Measurements from ENCODE around the gene HIVEP2. TPM values are rescaled to one million over a fixed set of nuclear protein-coding genes. Genes with fewer than 3 reads are reported as not detected.
A peak's percentile ranks its signal among the peaks of the same experiment; 100 is the strongest.

HIVEP2 gene
- total RNA-seq, 2 experiments from 2014 or later, result 48.4 to 48.6 TPM

GRCh38 chr6:142940487-142940886 lies 4.5 kb downstream of the HIVEP2 start:
- H3K27ac Mint-ChIP-seq, result peak overlapping the region; percentile 98
- TF ChIP-seq, protein P1, sequence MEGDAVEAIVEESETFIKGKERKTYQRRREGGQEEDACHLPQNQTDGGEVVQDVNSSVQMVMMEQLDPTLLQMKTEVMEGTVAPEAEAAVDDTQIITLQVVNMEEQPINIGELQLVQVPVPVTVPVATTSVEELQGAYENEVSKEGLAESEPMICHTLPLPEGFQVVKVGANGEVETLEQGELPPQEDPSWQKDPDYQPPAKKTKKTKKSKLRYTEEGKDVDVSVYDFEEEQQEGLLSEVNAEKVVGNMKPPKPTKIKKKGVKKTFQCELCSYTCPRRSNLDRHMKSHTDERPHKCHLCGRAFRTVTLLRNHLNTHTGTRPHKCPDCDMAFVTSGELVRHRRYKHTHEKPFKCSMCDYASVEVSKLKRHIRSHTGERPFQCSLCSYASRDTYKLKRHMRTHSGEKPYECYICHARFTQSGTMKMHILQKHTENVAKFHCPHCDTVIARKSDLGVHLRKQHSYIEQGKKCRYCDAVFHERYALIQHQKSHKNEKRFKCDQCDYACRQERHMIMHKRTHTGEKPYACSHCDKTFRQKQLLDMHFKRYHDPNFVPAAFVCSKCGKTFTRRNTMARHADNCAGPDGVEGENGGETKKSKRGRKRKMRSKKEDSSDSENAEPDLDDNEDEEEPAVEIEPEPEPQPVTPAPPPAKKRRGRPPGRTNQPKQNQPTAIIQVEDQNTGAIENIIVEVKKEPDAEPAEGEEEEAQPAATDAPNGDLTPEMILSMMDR (IDR thresholded peaks at IDR 0.05), result no peak
- Histone ChIP-seq H3K27me3 (ENCODE audit: control insufficient read depth in 1 of 2, insufficient read depth in 2 of 2, low read length in 2 of 2) (no peaks in the 10 kb centered on the region), H3K4me1 (ENCODE audit: insufficient read depth, low read length) (peaks cover 42% of the 10 kb centered on the region), H3K9me3 (ENCODE audit: control insufficient read depth in 1 of 2, insufficient read depth in 1 of 2, low read length in 2 of 2) (no peaks in the 10 kb centered on the region), H3K4me3 (ENCODE audit: low read length) (peak overlapping the region; percentile 21), H3K27ac (ENCODE audit: low read depth in 1 of 2, low read length in 2 of 2) (peak overlapping the region; percentile 96 to 100), H3K36me3 (ENCODE audit: insufficient read depth, low read length) (peaks cover 2% of the 10 kb centered on the region)
- H3K4me3 Mint-ChIP-seq, result peak overlapping the region; percentile 99
- ChIA-PET POLR2A (interaction anchor here (1.0 to 11.2 kb wide), 4 partner anchors 11 to 98 kb away, joined by 3 to 382 read pairs (median 88); no protein-coding TSS in a partner anchor), CTCF (interaction anchor here (1.2 kb wide), 1 partner anchor 14 kb away, joined by 3 read pairs; no protein-coding TSS in a partner anchor)
- H3K4me1 Mint-ChIP-seq (ENCODE audit: low read depth), result peaks cover 80% of the 10 kb centered on the region
- no peaks in the 10 kb centered on the region for H3K9me3 Mint-ChIP-seq
- ATAC-seq (ENCODE audit: poor library complexity) (no peak), DNase-seq (no peak)
- intact Hi-C loops (cut with DNase I, micrococcal nuclease), result loop anchor here in 1 of 2 experiments (5.0 kb wide), 2 partner anchors 193 to 373 kb away; no protein-coding TSS in a partner anchor
- peaks cover 5% of the 10 kb centered on the region for H3K27me3 Mint-ChIP-seq
- H3K36me3 Mint-ChIP-seq (ENCODE audit: low read depth), result peaks cover 37% of the 10 kb centered on the region

DNA sequence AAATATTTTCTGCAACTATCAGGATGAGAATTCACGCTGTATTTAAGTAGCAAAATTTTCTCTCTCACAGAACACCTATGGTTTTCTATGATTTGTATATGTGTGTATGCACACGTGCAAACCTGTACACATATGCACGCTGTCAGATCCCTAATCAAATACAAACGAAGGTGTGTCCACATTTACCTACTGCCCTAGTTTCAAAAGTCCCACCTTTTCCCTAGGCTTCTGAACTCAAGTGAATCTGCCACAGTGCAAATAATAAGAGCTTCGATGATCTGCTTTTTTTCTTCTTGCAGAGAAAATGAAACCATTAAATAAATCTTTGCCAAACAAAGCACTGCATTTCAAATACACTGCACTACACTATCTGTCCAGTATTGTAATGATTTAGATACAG lies 6.5 kb downstream of the HIVEP2 start:
- no peaks in the 10 kb centered on the region for H3K9me3 Mint-ChIP-seq
- CTCF ChIA-PET, result interaction anchor here (1.0 to 2.3 kb wide), 4 partner anchors 17 to 85 kb away, joined by 3 to 5 read pairs (median 3); no protein-coding TSS in a partner anchor
- H3K27me3 Mint-ChIP-seq, result no peaks in the 10 kb centered on the region
- TF ChIP-seq, protein P1 (IDR thresholded peaks at IDR 0.05), result no peak
- H3K36me3 ChIP-seq (ENCODE audit: insufficient read depth, low read length), result peaks cover 2% of the 10 kb centered on the region
- peak overlapping the region; percentile 84 for H3K4me3 Mint-ChIP-seq
- H3K27me3 ChIP-seq (ENCODE audit: control insufficient read depth in 1 of 2, insufficient read depth in 2 of 2, low read length in 2 of 2), result no peaks in the 10 kb centered on the region
- POLR2A ChIA-PET, result interaction anchor here (1.1 to 11.2 kb wide), 5 partner anchors 9 to 110 kb away, joined by 3 to 382 read pairs (median 8); no protein-coding TSS in a partner anchor
- no peak for ATAC-seq (ENCODE audit: poor library complexity)
- intact Hi-C loops (cut with DNase I, micrococcal nuclease), result loop anchor here in 1 of 2 experiments (1.0 kb wide), 1 partner anchor 10 kb away; no protein-coding TSS in a partner anchor
- H3K4me1 Mint-ChIP-seq (ENCODE audit: low read depth), result peaks cover 89% of the 10 kb centered on the region
- no peak overlapping the region for H3K27ac ChIP-seq (ENCODE audit: low read depth in 1 of 2, low read length in 2 of 2)
- H3K4me1 ChIP-seq (ENCODE audit: insufficient read depth, low read length), result peaks cover 48% of the 10 kb centered on the region
- H3K9me3 ChIP-seq (ENCODE audit: control insufficient read depth in 1 of 2, insufficient read depth in 1 of 2, low read length in 2 of 2), result no peaks in the 10 kb centered on the region
- H3K4me3 ChIP-seq (ENCODE audit: low read length), result peak overlapping the region; percentile 24
- peak overlapping the region; percentile 95 for H3K27ac Mint-ChIP-seq
- DNase-seq, result no peak
- peaks cover 36% of the 10 kb centered on the region for H3K36me3 Mint-ChIP-seq (ENCODE audit: low read depth)

- Histone ChIP-seq H3K36me3 (ENCODE audit: insufficient read depth, low read length) (peaks cover 2% of the 10 kb centered on the region), H3K27ac (ENCODE audit: low read depth in 1 of 2, low read length in 2 of 2) (no peak overlapping the region), H3K4me1 (ENCODE audit: insufficient read depth, low read length) (peaks cover 48% of the 10 kb centered on the region), H3K9me3 (ENCODE audit: control insufficient read depth in 1 of 2, insufficient read depth in 1 of 2, low read length in 2 of 2) (no peaks in the 10 kb centered on the region), H3K4me3 (ENCODE audit: low read length) (no peak overlapping the region), H3K27me3 (ENCODE audit: control insufficient read depth in 1 of 2, insufficient read depth in 2 of 2, low read length in 2 of 2) (no peaks in the 10 kb centered on the region)
- Mint-ChIP-seq H3K27me3 (no peaks in the 10 kb centered on the region), H3K36me3 (ENCODE audit: low read depth) (peaks cover 36% of the 10 kb centered on the region), H3K27ac (peak overlapping the region; percentile 95), H3K9me3 (no peaks in the 10 kb centered on the region), H3K4me3 (peak overlapping the region; percentile 84), H3K4me1 (ENCODE audit: low read depth) (peaks cover 89% of the 10 kb centered on the region)
- intact Hi-C loops (cut with DNase I, micrococcal nuclease), result loop anchor here in 1 of 2 experiments (1.0 kb wide), 1 partner anchor 10 kb away; no protein-coding TSS in a partner anchor
- ChIA-PET CTCF (interaction anchor here (1.0 to 2.3 kb wide), 5 partner anchors 10 to 85 kb away, joined by 3 to 5 read pairs (median 3); no protein-coding TSS in a partner anchor), POLR2A (interaction anchor here (0.7 to 11.2 kb wide), 6 partner anchors 9 to 172 kb away, joined by 4 to 382 read pairs (median 6); no protein-coding TSS in a partner anchor)
- TF ChIP-seq, protein P1 (IDR thresholded peaks at IDR 0.05), result no peak
- DNase-seq (no peak), ATAC-seq (ENCODE audit: poor library complexity) (no peak)
These were observed 7.0 kb downstream of the HIVEP2 start for GRCh38 chr6:142937986-142938385.
